ENCODE measurements around the gene LYPD6B. TPM values are rescaled to one million over a fixed set of nuclear protein-coding genes. Genes with fewer than 3 reads are reported as not detected.
A peak's percentile ranks its signal among the peaks of the same experiment; 100 is the strongest.

LYPD6B gene
- total RNA-seq, 6 experiments from 2014 or later, result 18.3 to 91.5 (median 23.2) TPM

DNA sequence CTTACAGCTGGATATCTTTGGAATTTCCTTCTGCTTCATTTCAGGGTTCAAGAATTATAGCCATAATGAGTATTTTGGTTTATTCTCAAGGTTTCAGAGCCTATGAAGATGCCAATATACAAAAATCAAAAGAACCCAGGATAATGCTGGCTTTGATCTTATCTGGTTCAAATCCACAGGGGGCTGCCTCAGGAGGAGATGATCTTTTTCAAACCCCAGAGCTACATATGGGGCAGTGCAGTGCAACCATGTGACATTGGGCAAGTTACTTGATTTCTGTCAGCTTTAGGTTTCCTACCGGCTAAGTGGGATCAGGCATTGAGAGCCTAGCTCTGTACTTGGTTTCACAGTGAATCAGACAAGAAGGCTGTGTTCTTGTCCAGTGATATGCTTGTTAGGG lies 23.0 kb upstream of the LYPD6B start:
- Mint-ChIP-seq H3K36me3 (ENCODE audit: low read depth) (no peaks in the 10 kb centered on the region), H3K27me3 (ENCODE audit: insufficient read depth) (peaks cover 9% of the 10 kb centered on the region), H3K9me3 (no peaks in the 10 kb centered on the region), H3K4me1 (ENCODE audit: low read depth) (peaks cover 38% of the 10 kb centered on the region), H3K4me3 (no peak overlapping the region), H3K27ac (no peak overlapping the region)
- no peak for DNase-seq
- TF ChIP-seq, protein P1, sequence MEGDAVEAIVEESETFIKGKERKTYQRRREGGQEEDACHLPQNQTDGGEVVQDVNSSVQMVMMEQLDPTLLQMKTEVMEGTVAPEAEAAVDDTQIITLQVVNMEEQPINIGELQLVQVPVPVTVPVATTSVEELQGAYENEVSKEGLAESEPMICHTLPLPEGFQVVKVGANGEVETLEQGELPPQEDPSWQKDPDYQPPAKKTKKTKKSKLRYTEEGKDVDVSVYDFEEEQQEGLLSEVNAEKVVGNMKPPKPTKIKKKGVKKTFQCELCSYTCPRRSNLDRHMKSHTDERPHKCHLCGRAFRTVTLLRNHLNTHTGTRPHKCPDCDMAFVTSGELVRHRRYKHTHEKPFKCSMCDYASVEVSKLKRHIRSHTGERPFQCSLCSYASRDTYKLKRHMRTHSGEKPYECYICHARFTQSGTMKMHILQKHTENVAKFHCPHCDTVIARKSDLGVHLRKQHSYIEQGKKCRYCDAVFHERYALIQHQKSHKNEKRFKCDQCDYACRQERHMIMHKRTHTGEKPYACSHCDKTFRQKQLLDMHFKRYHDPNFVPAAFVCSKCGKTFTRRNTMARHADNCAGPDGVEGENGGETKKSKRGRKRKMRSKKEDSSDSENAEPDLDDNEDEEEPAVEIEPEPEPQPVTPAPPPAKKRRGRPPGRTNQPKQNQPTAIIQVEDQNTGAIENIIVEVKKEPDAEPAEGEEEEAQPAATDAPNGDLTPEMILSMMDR (IDR thresholded peaks at IDR 0.05), result no peak

DNA sequence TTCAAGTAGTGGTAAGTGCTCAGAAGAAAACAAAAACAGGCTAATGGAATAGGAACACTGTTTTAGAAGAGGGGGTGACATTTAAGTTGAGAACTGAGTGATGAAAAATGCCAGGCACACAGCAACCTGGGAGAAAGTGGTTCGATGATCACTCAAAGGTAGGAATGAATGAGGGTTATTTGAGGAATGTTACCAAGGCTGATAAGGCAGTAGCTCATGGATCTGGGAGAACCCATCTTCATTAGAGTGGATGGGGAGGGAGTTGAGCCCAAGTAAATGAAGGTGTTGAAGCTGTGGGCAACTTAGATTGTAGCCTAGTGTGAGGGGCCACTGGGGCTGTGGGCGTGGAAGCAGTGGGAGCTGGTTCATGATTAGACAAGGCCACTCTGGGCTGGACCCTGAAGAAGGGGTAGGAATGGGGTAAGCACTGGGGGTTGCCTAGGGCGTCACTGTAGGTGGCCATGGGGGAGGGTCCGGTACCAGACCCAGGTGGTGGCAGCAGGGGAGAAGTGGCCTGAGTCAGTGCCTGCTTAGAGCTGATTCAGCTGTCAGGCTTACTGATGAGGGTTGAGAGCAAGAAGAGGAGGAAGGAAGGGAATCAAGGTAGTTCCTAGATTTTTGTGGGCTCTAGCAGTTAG lies 22.5 kb upstream of the LYPD6B start:
- no peak overlapping the region for H3K4me3 Mint-ChIP-seq
- no peak for DNase-seq
- H3K36me3 Mint-ChIP-seq (ENCODE audit: low read depth), result no peaks in the 10 kb centered on the region
- no peaks in the 10 kb centered on the region for H3K9me3 Mint-ChIP-seq
- TF ChIP-seq, protein P1 (IDR thresholded peaks at IDR 0.05), result no peak
- H3K4me1 Mint-ChIP-seq (ENCODE audit: low read depth), result peaks cover 38% of the 10 kb centered on the region
- H3K27me3 Mint-ChIP-seq (ENCODE audit: insufficient read depth), result peaks cover 9% of the 10 kb centered on the region
- no peak overlapping the region for H3K27ac Mint-ChIP-seq

DNA sequence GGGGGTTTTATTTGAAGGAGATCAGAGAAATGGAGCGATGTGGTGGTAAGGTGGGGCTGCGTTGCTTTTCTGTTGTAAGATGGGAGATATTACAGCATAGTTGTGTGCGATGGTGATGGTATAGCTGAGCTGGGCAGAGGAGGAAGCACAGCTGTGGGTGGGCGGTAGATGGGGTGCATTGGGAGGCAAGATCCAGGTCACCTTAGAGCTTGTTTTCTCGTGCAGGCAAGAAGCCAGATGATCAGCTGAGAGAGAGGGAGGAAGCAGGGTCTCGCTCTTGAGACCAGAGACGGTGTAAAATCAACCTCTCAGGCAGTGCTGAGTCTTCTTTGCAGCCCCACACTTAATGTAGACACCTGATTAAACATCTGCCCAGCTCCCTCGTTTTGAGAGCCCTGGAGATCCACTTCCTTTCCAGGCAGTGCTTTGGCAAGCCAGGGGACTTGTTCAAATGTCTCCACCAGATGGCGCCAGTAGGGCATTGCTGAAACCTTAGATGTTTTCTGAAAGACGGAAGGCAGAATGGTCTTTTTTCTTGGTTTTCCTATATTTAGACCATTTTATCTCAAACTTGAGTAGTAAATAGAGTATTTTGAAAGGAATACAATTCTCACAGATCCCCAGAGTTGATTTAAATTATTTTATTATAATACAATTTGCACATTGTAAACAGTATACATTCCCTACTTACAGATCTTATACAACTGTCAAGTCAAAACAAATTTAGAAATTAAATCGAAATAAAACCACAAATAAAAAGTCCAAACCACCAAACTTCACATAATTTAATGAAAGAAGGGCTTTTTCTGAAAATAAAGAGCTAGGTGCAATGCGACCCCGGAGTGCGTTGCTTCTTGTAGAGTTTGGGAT lies 21.1 kb upstream of the LYPD6B start:
- Mint-ChIP-seq H3K9me3 (no peaks in the 10 kb centered on the region), H3K4me3 (no peak overlapping the region), H3K27me3 (ENCODE audit: insufficient read depth) (peaks cover 9% of the 10 kb centered on the region), H3K4me1 (ENCODE audit: low read depth) (peaks cover 45% of the 10 kb centered on the region), H3K36me3 (ENCODE audit: low read depth) (no peaks in the 10 kb centered on the region), H3K27ac (no peak overlapping the region)
- DNase-seq, result peak; percentile 72
- TF ChIP-seq, protein P1 (IDR thresholded peaks at IDR 0.05), result peak; percentile 97

DNA sequence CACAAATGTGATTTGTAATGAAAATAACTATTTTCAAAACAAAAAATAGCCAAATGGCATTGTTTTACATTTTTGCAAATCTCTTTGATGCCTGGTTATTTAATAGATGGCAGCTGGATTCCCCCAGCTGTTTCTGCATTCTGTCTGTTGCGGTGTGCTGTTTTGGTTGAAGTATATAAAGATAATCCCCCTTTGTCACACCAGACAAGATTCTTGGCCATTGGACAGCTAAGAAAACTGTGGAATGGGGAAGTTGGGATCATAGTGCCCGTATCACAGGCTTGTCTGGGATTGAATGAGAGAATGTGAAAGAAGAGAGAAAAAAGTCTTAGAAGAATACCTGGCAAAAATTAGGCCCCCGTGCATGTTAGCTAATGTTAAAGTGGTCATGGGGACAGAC lies 19.5 kb upstream of the LYPD6B start:
- Mint-ChIP-seq H3K4me3 (no peak overlapping the region), H3K36me3 (ENCODE audit: low read depth) (no peaks in the 10 kb centered on the region), H3K9me3 (no peaks in the 10 kb centered on the region), H3K4me1 (ENCODE audit: low read depth) (peaks cover 45% of the 10 kb centered on the region), H3K27me3 (ENCODE audit: insufficient read depth) (peaks cover 4% of the 10 kb centered on the region; the same call in 1 of the 2 replicates), H3K27ac (no peak overlapping the region; the same call in 1 of the 2 replicates)
- TF ChIP-seq, protein P1 (IDR thresholded peaks at IDR 0.05), result no peak
- DNase-seq, result no peak

DNA sequence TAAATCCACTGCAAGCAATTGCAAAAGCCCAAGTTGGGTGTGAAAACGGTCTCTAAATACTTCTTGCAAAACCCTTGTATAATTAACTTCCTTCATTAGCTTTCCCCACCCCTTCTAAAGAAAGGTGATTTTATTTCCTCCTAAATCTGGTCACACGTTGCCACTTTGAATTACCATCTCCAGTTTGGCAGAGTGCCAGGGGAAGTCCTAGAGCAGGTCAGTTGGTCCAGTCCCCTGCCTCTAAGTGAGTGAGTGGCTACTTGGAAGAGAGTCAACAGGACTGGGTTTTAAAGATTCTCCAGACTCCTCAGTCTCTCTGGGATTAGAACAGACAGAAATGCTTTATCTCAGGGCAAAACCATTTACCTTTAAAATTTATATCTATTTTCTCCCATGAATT lies 18.7 kb upstream of the LYPD6B start:
- Mint-ChIP-seq H3K36me3 (ENCODE audit: low read depth) (no peaks in the 10 kb centered on the region), H3K4me1 (ENCODE audit: low read depth) (peaks cover 51% of the 10 kb centered on the region), H3K4me3 (no peak overlapping the region), H3K27me3 (ENCODE audit: insufficient read depth) (no peaks in the 10 kb centered on the region; the same call in 1 of the 2 replicates), H3K9me3 (no peaks in the 10 kb centered on the region), H3K27ac (no peak overlapping the region)
- TF ChIP-seq, protein P1 (IDR thresholded peaks at IDR 0.05), result no peak
- no peak for DNase-seq

All from HFFc6 (cell line).